AG09319 (cell line): ENCODE data around the gene ALOX12B.

Experiments used
- DNase-seq: peaks from one replicate; pipeline ENCODE4 v3.0.0-alpha.2; 2010; ENCODE audit warnings: low read depth; ENCODE audit errors: extremely low read depth
- CTCF ChIP-seq: IDR thresholded peaks from 2 replicates; pipeline ENCODE4 v1.5.1; 2011; ENCODE audit warnings: low read depth, mild to moderate bottlenecking, inconsistent platforms, low read length, moderate library complexity

Gene ALOX12B

GRCh38 chr17:8105957-8106398, 18.5 kb upstream of the ALOX12B start:
- no peak for TF ChIP-seq CTCF
- no peak for DNase-seq

DNA sequence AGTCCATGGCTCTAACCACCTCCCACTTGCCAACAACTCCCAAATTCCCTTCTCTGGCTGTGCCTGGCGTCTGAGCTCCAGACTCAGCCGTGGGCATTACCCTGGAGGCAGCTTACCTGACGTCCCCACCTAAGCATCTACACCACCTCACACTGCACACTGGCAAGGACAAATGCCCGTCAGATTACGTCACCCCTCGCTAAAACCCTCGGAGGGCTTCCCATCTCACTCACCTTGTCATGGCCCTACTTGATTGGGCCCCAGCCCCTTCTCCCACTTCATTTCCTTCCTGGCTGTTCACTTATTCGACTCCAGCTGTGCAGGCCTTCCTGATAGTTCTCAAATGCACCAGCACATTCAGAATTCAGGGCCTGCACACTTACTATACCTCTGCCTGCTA, 17.4 kb upstream of the ALOX12B start:
- no peak for TF ChIP-seq CTCF
- DNase-seq: no peak

GRCh38 chr17:8103549-8103948, 16.0 kb upstream of the ALOX12B start:
- TF ChIP-seq CTCF: no peak
- DNase-seq: no peak

DNA sequence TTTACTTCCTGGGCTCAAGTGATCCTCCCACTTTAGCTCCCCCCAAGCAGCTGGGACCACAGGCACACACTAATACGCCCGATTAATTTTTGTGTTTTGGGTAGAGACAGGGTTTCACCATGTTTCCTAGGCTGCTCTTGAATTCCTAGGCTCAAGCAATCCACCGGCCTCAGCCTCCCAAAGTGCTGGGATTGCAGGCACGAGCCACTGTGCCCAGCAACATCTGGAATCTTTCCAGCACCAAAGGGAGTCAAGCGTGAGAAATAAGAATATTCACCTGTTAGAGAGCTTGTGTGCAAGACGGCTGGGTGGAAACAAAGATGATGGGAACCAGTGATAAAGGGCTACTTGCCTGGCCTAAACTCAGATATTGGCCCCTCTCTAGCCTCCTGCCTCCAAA, 14.2 kb upstream of the ALOX12B start:
- TF ChIP-seq CTCF: no peak
- DNase-seq: no peak

- DNase-seq: no peak
- TF ChIP-seq CTCF: no peak
These were observed 13.2 kb upstream of the ALOX12B start for GRCh38 chr17:8100763-8101162.

DNA sequence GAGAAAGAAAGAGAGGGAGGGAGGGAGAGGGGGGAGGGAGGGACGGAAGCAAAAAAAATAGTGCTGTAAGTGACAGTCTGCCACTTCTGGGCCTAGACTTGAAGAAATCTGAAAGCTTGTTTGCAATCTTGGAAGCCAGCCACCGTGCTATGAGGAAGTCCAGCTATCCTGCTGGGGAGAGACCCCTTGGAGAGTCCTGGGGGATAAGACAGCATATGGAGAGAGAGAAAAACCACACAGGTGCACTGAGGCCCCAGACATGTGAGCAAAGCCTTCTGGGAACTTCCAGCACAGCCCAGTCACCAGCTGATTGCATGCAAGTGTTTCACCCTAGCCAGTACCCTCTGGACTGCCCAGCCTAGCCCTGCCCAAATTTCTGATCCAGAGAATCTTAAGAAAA, 12.6 kb upstream of the ALOX12B start:
- no peak for DNase-seq
- no peak for TF ChIP-seq CTCF

GRCh38 chr17:8096541-8096940, 9.0 kb upstream of the ALOX12B start:
- no peak for TF ChIP-seq CTCF
- no peak for DNase-seq

GRCh38 chr17:8095361-8095760, 7.8 kb upstream of the ALOX12B start:
- TF ChIP-seq CTCF: no peak
- no peak for DNase-seq
